ENCODE measurements around the gene CD300E.
"Not testable (repeated sequence)": the region's sequence is repeated elsewhere in the genome, so short reads cannot be mapped to it uniquely, and the experiment has no call there.

Gene CD300E

DNA sequence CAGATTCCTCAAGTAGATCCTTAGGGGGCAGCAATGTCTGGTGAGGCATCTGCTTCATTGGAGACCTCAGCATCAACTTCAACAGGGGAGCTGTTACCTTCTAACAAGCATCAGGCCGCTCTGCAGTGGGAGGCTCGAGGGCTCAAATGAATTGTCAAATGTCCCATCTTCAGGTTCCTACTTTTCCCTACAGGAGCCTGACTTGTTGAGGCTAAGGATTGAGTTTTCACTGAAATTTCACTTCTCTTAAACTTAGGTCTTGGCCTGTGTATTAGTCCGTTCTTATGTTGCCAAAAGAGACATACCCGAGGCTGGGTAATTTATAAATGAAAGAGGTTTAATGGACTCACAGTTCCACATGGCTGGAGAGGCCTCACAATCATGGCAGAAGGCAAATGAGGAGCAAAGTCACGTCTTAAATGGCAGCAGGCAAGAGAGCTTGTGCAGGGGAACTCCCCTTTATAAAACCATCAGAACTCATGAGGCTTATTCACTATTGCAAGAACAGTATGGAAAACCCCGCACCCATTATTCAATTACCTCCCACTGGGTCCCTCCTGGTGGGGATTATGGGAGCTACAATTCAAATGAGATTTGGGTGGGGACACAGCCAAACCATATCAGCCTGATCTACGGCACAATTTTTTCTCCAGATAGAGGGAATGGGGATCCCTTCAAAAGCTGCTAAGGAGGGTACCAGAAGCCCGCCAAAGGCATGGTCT, 26.3 kb downstream of the CD300E start:
- no peak for DNase-seq

DNA sequence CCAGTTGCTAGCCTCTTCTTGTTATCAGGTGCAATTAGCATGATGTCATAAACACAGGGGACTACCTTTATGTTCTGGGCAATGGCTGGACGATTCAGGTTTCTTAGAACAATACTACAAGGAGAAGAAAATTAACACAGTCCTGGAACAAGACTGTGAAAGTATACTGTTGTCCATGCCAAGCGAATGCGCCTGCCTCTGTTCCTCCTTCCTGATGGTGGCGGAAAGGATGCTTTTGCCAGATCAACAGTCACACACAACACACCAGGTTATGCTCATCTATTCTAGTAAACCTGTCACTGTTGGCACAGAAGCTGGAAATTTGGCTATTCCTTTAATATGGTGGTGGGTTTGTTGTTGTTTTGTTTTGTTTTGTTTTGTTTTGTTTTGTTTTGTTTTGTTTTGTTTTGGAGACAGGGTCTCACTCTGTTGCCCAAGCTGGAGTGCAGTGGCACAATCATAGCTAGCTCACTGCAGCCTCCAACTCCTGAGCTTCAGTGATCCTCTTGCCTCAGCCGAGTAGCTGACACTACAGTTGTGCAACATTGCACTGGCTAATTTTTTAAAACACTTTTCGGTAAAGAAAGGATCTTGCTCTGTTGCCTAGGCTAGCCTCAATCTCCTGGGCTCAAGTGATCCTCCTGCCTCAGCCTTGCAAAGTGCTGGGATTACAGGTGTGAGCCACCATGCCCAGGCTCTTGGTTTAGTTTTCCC, 28.3 kb downstream of the CD300E start:
- DNase-seq: no peak

GRCh38 chr17:74592087-74592990, 31.2 kb downstream of the CD300E start, which contains the start of gene CD300LD:
Gene CD300LD, minus strand, starts transcription at chr17:74592283. Its CDS starts 81 bp downstream, at chr17:74592202.
- DNase-seq: no peak

DNA sequence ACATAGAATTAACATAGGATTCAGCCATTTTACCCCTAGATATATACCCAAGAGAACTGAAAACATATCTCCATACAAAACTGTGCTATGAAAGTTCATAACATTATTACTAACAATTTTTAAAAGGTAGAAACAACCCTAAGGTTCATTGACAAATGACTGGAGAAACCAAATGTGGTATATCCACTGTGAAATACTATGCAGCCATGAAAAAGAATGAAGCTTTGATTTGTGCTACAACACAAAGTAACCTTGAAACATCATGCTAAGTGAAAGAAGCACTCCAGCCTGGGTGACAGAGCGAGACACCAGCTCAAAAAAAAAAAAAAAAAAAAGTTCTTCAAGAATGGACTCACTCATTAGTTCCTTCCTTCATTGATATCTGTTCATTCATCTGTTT, 32.0 kb downstream of the CD300E start:
- no peak for DNase-seq

GRCh38 chr17:74585711-74586110, 37.8 kb downstream of the CD300E start:
- DNase-seq: no peak

- DNase-seq: no peak
These were observed 39.1 kb downstream of the CD300E start for GRCh38 chr17:74584292-74585060.

DNA sequence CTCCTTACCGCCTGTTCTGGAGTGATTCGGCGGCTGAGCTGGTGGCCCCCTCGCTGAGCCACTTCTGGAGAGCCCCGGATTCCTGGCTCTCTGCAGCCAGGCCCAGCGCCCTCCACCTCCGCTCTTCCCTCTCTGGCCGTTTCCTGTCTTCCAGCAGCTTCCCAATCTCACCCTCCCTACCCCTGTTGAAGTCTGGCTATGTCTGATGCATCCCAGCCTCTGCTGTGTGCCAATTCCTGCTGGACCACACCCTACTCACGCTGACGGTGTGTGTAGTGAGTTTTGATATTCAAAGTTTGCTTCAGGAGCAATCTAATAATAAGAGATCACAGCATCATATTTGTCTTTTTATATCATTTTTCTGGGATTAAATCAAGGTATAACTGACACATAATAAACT, 40.9 kb downstream of the CD300E start:
- no peak for DNase-seq

- no peak for DNase-seq
These were observed 43.6 kb downstream of the CD300E start for GRCh38 chr17:74579900-74580299.

GRCh38 chr17:74578979-74579378, 44.6 kb downstream of the CD300E start:
- DNase-seq: no peak

GRCh38 chr17:74574489-74575142, 48.9 kb downstream of the CD300E start:
- no peak for DNase-seq

- not testable (repeated sequence) for DNase-seq
These were observed 49.9 kb downstream of the CD300E start for GRCh38 chr17:74573635-74574034.

DNA sequence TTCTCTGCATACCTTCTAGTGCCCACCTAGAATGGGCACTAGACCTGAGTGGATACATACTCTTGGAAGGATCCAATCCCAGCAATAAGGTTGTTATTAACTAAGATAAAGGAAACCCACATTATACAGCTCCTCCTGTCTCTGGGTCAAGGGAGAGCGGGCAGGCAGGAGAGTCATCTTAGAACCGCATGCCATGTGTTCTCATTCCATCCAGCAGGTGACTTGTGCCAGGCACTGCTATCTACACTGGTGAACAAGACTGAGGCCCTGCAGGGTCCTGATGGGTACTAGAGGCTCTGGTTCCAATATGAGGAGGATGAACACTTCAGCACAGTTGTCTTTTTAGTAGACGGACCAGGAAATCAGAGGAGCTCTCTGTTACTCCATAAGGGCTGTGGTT, 50.4 kb downstream of the CD300E start:
- DNase-seq: no peak

- DNase-seq: no peak
These were observed 51.8 kb downstream of the CD300E start for GRCh38 chr17:74571621-74572270.

DNA sequence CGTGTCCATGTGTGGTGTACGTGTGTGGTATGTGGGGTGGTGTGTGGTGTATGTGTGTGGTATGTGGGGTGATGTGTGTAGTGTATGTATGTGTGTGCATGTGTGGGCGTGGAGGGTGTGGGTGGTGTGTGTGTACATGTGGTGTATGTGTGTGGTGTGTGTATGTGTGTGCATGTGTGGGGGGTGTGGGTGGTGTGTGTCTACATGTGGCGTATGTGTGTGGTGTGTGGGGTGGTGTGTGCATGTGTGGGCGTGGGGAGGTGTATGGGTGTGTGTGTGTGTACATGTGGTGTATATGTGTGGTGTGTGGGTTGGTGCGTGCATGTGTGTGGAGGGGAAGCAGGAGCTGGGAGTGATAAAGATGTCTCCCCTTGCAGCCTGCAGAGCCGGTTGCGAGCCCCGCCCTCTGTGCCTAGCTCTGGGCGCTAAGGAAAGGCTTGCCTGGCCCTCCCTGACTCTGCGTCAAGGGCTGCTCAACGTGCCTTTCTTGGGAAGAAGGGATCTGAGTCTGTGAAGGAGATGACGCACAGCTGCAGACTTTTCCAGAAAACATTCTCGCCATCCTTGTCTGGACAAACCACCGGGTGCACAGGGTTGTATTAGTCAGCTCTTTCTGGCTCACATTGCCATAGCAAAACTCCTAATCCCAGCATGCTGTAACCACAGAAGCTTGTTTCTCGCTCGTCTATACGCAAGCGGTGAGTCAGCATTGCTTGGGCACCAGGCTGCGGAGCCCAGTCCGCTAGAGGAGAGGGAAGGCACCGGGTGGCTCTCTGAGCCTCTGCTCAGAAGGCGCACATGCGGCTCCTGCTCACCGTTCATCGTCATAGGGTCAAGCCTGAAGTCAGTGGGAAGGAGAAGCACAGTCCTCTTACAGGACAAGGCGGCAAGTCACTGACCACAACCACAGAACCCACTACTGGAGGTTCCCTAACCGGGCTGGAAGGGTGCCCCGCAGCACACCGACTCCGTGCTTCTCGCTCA, 54.2 kb downstream of the CD300E start:
- no peak for DNase-seq

DNA sequence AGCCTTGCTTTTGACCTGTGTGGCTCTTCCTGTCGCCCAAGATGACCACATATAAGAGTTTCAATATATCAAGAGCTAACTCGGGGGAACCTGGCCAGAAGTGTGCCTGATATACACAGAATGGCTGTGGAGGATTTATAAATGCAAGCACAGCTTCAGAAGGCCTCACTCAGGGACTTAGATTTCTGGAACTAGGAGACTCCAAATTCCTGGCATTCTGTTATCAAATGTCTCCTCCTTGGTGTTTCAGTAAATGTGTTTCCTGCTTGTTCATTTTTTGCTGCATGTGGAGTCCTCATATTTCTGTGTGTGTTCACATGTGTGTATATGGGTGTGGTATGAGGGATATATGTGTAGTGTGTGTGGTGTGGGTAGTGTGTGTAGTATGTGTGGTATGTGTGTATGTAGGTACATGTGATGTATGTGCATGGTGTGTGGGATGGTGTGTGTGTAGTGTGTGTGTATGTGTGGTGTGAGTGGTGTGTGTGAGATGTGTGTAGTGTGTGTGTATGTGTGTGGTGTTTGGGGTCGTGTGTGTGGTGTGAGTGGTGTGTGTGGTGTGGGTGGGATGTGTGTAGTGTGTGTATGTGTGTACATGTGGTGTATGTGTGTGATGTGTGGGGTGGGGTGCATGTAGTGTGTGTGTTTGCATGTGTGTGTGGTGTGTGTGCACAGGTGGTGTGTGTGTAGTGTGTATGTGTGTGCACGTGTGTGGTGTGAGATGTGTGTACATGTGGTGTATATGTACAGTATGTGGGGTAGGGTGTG, 55.2 kb downstream of the CD300E start:
- DNase-seq: no peak

DNA sequence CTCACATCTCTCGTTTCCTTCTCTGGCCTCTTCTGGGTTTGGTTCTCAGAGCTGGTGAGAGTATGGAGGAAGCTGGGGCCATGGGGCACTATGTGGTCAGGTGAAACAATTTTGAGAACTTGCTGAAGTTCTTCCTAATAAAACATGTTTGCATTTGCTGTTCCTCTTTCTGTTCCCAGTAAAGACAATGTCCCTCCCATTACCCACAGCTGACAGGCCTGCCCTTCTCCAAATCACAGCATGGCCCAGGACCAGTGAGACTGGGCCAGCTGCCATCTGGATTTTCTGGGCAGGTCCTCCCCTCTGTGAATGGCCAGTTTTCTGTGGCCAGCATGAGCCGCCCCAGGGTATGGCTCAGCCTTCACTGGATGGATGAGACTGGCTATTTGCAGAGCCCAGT, 56.1 kb downstream of the CD300E start, which contains the start of gene CD300H:
Gene CD300H (minus strand): TSS at position 113 of the 400 bp plus-strand sequence.
- peak; percentile 11 for DNase-seq

DNA sequence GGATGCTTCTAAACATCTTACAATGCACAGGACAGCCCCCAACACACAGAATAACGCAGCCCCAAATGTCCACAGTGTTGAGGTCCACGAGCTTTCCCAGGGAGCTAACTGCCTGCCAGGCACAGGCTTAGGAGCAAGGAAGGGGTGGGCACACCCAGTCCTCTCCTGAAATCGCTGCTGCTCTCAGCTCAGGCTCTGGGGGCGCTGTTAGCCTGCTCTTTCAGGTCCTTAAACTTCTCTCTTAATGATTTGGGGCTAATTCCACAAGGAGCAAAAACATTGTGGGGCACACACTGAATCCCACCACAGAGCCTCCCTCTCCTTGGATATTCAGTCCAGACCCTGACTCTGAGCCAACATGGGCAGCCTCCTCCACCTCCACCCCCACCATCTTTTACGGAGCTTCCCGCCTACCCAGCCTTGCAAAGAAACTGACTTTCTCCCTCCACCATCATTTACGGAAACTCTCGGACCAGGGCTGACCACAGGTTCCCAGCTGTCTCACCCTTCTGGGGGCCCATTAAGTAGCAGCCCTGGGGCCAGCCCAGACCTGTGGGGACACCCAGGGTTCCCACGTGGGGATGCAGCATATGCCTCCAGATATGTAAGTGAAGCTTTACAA, 57.3 kb downstream of the CD300E start:
- peak; percentile 20 for DNase-seq

DNA sequence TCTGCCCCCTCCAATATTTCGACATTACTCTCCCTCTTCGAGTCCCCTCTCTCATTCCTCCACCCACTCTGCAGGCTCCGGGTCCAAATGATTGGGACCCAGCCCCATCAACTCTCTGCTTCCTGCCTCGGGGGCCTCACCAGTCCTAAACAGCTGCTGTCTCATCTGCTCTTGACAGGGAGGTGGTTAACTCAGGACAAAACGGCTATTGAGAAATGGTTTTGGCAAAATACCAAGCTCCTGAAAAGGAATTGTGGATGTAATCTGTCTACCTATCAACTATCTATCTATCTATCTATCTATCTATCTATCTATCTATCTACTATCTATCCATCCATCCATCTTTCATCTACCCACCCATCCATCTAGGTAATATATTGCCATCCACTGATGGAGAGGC, 58.4 kb downstream of the CD300E start:
- DNase-seq: no peak

DNA sequence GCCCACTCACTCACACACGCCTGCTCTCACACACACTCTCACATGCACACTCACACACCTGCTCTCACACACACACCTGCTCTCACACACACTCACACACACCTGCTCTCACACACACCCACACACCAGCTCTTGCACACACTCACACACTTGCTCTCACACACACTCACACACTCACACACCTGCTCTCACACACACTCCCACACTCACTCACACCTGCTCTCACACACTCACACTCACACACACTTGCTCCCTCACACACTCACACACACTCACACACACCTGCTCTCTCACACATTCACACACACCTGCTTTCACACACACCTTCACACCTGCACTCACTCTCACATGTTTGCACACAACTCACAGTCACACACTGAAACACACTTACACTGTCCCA, 60.2 kb downstream of the CD300E start:
- no peak for DNase-seq

Measured in CD4-positive, alpha-beta T cell treated with Interleukin-4 for 4 hours (primary cell).